ENCODE measurements around the gene ATF4.

- TF ChIP-seq CTCF (IDR thresholded peaks at IDR 0.05), result no peak
- no peak for TF ChIP-seq POLR2AphosphoS5 (IDR thresholded peaks at IDR 0.05; ENCODE audit: low read depth, low read length)
- no peak for TF ChIP-seq SIN3A (IDR thresholded peaks at IDR 0.05; ENCODE audit: borderline replicate concordance, insufficient read depth, low read depth, low read length)
Measured at GRCh38 chr22:39504071-39504470, 16.3 kb upstream of the ATF4 start.

All from Panc1 (cell line).